ENCODE measurements around the gene FOLH1.
"Not testable (repeated sequence)": the region's sequence is repeated elsewhere in the genome, so short reads cannot be mapped to it uniquely, and the experiment has no call there.

The FOLH1 gene

DNA sequence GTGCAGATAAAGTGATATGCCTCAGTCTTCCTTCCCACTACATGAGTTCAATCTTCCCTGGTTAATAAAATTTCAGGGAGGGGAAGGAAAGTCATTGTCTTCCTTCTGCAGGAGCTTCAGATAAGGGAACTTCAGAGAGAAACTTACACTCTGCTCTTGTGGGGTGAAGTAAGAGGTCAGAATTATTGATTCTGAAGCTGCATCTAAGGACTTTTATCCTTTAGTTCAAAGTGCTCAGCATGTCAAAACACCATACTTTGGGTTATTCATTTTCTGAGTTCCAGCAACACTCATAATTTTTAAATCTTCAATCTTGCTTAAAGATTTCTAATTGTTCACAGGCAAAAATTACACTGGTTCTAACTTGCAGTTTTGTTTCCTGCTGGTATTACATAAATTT is 33.0 kb downstream of the FOLH1 start:
- not testable (repeated sequence) for DNase-seq

DNA sequence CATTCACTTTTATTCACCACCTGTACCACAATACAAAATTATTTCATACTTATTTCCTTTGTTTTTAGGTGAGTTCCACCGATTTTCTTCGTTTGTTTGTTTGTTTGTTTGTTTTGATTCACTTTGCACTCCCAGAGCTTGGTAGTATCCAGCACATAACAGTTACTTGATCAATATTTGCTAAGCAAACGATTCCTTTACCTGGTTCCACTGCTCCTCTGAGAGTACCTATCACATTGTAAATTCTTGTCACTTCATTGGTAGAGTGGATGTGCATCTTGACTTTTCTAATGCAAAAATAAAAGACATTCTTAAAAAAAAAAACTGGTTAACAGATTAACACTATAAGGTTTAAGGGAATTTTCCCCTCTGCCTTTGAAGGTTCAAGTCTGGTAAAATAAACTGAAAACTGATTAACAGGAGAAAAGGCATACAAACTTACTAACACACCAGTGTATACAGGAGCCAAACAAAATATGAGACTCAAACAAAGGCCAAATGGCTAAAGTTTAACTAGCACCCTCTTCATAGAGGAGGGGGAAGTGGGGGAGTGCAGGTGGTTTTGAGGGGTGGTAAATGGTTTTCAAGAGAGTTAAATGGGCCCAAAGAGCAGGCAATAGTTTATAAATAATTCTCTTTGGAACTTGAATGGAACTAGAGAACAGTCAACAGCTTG is 33.6 kb downstream of the FOLH1 start:
- DNase-seq, result not testable (repeated sequence)

DNA sequence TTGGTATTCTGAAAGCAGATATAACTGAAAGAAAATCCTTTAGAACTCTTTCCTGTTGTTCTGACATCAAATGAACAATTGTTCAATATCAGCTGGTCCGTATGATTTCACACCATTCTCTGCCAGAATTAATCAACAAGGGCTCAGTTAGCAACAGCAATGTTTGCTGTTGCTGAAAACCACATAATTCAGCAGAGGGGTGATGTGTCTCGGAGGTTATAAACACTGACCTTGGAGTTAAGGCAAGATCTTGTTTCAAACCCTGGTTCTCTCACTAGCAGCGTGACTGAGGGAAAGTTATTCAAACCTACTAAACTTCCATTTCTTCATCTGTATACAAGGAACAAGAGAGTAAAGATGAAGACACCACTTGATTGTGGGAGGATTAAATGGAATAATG is 36.8 kb downstream of the FOLH1 start:
- not testable (repeated sequence) for DNase-seq

DNA sequence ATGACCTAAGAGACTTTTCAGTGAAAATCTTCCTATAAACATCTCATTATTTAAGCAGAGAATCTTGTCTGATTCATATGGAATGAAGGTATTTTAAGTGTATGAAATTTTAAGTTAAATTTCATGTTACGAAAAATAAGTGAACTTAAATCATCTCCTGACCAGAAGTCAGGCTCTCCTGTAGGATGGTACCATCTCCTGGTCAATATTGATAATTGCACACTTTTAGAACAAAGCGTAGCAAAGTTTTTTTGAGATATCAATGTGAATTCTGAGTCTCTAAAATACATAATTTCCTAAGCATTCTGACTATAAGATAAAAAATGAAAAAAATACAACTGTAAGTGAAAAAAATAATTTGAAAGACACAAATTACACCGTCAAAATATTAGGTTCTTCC is 38.8 kb downstream of the FOLH1 start:
- not testable (repeated sequence) for DNase-seq

DNA sequence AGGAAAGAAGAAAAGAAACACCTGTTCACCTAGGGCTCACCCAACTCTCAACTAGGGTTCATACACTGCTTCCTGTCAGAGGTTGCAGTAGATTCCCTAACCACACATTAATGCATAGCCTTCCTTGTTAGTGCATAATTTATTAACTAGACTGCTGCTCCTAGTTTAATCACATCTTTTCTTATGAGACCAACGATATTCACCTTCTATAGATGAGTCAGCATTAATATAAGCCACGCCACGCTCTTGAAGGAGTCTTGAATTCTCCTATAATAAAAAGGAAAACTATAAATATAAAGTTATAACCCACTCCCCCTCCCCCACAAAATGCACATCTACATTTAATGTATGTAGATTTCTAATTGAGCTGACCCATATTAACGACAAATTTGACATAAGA is 39.4 kb downstream of the FOLH1 start:
- DNase-seq, result not testable (repeated sequence)

DNA sequence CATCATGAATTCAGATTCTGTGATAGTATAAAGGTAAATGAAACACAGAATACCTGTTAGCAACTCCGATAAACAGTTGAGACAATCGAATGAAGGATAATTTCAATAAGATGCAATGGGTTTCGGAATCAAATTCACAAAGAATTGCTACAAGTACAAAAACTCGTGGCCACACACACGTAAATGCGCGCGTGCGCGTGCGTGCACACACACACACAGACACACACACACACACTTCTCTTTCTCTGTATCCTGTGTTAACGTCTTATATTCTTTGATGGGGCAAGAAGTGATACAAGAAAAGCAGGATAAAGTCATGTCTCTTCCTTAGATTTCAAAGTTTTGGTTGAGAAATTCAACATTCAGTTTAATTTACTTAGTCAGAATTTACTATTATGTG is 57.2 kb downstream of the FOLH1 start:
- no peak for DNase-seq

DNA sequence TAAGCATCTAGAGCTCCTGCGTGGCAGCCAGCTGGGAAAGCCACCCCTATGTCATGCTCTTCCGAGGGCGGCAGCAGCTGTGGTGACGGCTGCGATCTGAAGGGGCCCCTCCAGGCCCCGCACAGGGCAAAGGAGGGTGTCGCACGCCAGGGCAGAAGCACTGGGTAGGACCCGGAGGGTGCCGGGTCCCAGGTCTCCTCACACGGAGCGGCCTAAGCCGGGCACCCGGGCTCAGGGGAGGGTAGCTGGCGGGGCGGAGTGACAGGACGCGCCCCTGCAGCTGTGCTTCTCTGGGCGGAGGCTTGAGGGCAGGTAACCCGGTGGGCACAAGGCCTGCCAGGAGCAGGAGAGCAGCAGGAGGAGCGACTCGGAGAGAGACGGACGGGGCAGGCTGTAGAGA is 106.0 kb downstream of the FOLH1 start:
- not testable (repeated sequence) for DNase-seq

All from hematopoietic multipotent progenitor cell treated with erythropoietin and hydrocortisone succinate and interleukin-3 and kit ligand, for 8 days (in vitro differentiated cells).